Measurements from ENCODE around the gene CCNT1. TPM values are rescaled to one million over a fixed set of nuclear protein-coding genes. Genes with fewer than 3 reads are reported as not detected.

The CCNT1 gene
- total RNA-seq (2022; extraction: Qiagen RNA extraction) = 11.6 to 16.9 TPM (median 13.6 TPM) in 5 replicates

DNA sequence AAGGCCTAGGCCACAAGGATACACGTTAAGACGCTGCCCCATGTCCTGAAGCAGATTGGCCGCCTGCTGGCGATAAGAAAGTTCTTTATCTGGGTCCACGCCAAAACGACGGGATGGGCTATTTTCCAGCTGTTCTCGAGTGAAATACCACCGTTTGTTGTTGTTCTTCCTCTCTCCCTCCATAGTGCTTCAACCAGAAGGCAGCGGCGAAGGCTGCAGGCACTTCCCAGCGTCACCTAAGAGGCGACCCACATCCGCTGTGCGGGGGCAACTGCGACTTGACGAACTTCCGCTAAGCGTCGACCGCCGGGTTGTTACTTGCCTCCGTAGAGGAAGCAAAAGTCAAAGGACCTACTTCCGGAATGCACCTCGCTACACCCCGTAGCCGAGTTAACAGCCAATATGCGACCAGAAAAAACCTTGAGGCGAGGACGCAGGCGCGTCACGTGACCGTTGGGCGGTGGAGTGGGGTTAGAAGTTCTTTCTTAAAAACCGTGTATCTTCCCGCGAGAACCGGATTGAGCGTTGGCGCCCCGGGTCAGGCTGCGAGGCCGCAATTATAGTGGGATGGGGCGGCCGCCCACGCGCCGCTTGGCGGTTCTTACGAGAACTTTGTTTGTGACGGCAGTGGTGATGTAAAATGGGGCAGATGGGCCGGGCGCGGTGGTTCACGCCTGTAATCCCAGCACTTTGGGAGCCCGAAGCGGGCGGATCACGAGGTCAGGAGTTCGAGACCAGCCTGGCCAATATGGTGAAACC lies at the start of gene CCNT1:
Gene CCNT1, minus strand, starts transcription at position 215 of the 759 bp plus-strand sequence. Its CDS starts 32 bp downstream, at position 183.

DNA sequence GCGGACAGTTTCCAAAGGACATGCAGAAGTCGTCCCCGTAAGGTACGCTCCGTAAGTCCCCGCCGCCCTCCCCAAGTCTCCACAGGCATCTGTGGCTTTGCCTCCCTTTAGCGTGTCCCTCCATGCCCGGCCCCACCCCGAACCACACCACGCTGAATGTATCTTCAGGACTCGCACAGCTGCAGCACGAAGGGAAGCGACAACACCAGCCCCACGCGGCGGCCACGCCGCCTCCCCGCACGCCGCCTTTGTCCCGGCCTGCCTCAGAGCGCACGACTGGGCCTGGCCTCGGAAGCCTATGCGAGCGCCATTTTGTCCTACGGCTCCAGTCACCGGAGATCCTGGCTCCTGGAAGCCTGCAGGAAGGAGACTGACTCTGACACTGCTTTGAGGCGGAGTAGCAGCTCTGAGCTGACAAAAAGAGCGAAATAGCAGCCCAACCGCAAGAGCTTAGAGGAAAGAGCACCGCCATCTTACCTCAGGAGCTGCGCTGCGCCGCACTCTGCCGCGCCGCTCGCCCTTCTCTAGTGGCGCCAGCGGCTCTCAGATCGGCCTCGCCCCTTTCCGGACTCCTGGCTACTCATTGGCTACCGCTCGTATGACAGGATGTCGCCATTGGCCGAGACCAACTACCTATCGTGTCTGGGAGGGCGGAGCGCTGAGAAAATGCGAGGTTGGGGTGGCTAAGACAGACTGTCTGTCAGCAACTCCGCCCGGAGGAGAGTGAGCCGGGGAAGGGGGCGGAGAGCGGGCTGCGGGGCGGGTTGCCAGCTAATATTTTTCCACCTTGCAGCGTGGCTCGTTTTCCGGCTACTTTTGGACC lies 34.6 kb downstream of the CCNT1 start, which contains the start of gene KANSL2:
Gene KANSL2, minus strand, starts transcription at position 529 of the 823 bp plus-strand sequence. CDS start 606 bp downstream, outside the sequence.

Other genes with a start within 250 kb of the CCNT1 start
- not detected in 5 replicates for gene ANP32D, start 244.1 kb downstream of the CCNT1 start, total RNA-seq (2022; extraction: Qiagen RNA extraction)
- not detected in 5 replicates for gene C12orf54, start 234.2 kb downstream of the CCNT1 start, total RNA-seq (2022; extraction: Qiagen RNA extraction)
- not detected in 5 replicates for gene OR8S1, start 191.1 kb downstream of the CCNT1 start, total RNA-seq (2022; extraction: Qiagen RNA extraction)
- gene LALBA, start 146.7 kb downstream of the CCNT1 start, total RNA-seq (2022; extraction: Qiagen RNA extraction) = not detected in 5 replicates
- 37.8 to 53.0 TPM (median 38.5 TPM) in 5 replicates for gene KANSL2, start 34.5 kb downstream of the CCNT1 start, total RNA-seq (2022; extraction: Qiagen RNA extraction)
- gene ADCY6, start 72.4 kb upstream of the CCNT1 start, total RNA-seq (2022; extraction: Qiagen RNA extraction) = 9.9 to 14.6 TPM (median 12.8 TPM) in 5 replicates
- gene CACNB3, start 101.8 kb upstream of the CCNT1 start, total RNA-seq (2022; extraction: Qiagen RNA extraction) = 31.1 to 39.6 TPM (median 34.9 TPM) in 5 replicates
- gene DDX23, start 135.5 kb upstream of the CCNT1 start, total RNA-seq (2022; extraction: Qiagen RNA extraction) = 74.2 to 96.4 TPM (median 76.2 TPM) in 5 replicates
- 4.3 to 5.7 TPM (median 5.0 TPM) in 5 replicates for gene RND1, start 149.2 kb upstream of the CCNT1 start, total RNA-seq (2022; extraction: Qiagen RNA extraction)
- gene FKBP11, start 208.8 kb upstream of the CCNT1 start, total RNA-seq (2022; extraction: Qiagen RNA extraction) = 45.1 to 61.0 TPM (median 59.0 TPM) in 5 replicates
- 124 to 156 TPM (median 151 TPM) in 5 replicates for gene ARF3, start 240.8 kb upstream of the CCNT1 start, total RNA-seq (2022; extraction: Qiagen RNA extraction)